SK-N-SH treated with all-trans-retinoic acid at 6 μM for 48 hours (cell line): ENCODE results near the gene DCLK1.

Source experiments
- ATAC-seq: fragments of 200-7000 bp; cut with Tn5 transposase; 3 replicates; pipeline ENCODE4 v1.9.1; 2020; ENCODE audit warnings: mild to moderate bottlenecking, moderate library complexity
- BACH2 ChIP-seq: fragments of 250-450 bp; sonication (Bioruptor Pico); IDR thresholded peaks from 2 replicates; pipeline ENCODE4 v1.9.0; 2021; ENCODE audit warnings: mild to moderate bottlenecking, borderline replicate concordance
- CSDC2 ChIP-seq: fragments of 250-450 bp; sonication (Bioruptor Pico); IDR thresholded peaks from 2 replicates; pipeline ENCODE4 v1.5.0; 2020; ENCODE audit warnings: mild to moderate bottlenecking, moderate library complexity
- PPARA ChIP-seq: fragments of 250-450 bp; sonication (Bioruptor Pico); IDR thresholded peaks from 2 replicates; pipeline ENCODE4 v1.5.0; 2020; ENCODE audit warnings: mild to moderate bottlenecking, borderline replicate concordance
- SNAI2 ChIP-seq: fragments of 250-450 bp; sonication (Bioruptor Pico); IDR thresholded peaks from 2 replicates; pipeline ENCODE4 v1.5.0; 2020; ENCODE audit warnings: mild to moderate bottlenecking, moderate library complexity
- TCF4 ChIP-seq: fragments of 250-450 bp; sonication (Bioruptor Pico); IDR thresholded peaks from 2 replicates; pipeline ENCODE4 v1.8.0; 2021; ENCODE audit warnings: mild to moderate bottlenecking, moderate library complexity, borderline replicate concordance
- TOX ChIP-seq: fragments of 250-450 bp; sonication (Bioruptor Pico); IDR thresholded peaks from 2 replicates; pipeline ENCODE4 v1.8.0; 2021; ENCODE audit warnings: mild to moderate bottlenecking, moderate library complexity, borderline replicate concordance
- ZC3H10 ChIP-seq: fragments of 250-450 bp; sonication (Bioruptor Pico); IDR thresholded peaks from 2 replicates; pipeline ENCODE4 v1.5.1; 2021; ENCODE audit warnings: mild to moderate bottlenecking, moderate library complexity
- ZFP3 ChIP-seq: fragments of 250-450 bp; sonication (Bioruptor Pico); IDR thresholded peaks from 2 replicates; pipeline ENCODE4 v1.5.0; 2020; ENCODE audit warnings: mild to moderate bottlenecking, moderate library complexity
- ZFP30 ChIP-seq: fragments of 450-650 bp; formaldehyde crosslinking; IDR thresholded peaks from 2 replicates; pipeline ENCODE4 v1.5.0; 2022; ENCODE audit warnings: mild to moderate bottlenecking, moderate library complexity
- ZNF565 ChIP-seq: fragments of 450-650 bp; formaldehyde crosslinking; conservative IDR thresholded peaks from 2 replicates; pipeline ENCODE4 v1.5.0; 2020; ENCODE audit warnings: low read depth, mild to moderate bottlenecking, moderate library complexity
- ZNF70 ChIP-seq: fragments of 450-650 bp; formaldehyde crosslinking; IDR thresholded peaks from 2 replicates; pipeline ENCODE4 v1.5.0; 2020; ENCODE audit warnings: mild to moderate bottlenecking, moderate library complexity
- TF ChIP-seq, protein P1 (sequence below): fragments of 250-450 bp; sonication (Bioruptor Pico); IDR thresholded peaks from 2 replicates; pipeline ENCODE4 v1.5.1; 2021; ENCODE audit warnings: mild to moderate bottlenecking, moderate library complexity
- TF ChIP-seq, protein P2 (sequence below): fragments of 250-450 bp; sonication (Bioruptor Pico); IDR thresholded peaks from 2 replicates; pipeline ENCODE4 v1.5.1; 2020; ENCODE audit warnings: low read depth, mild to moderate bottlenecking, moderate library complexity
- TF ChIP-seq, protein P3 (sequence below): fragments of 250-450 bp; sonication (Bioruptor Pico); IDR thresholded peaks from 2 replicates; pipeline ENCODE4 v1.5.0; 2020; ENCODE audit warnings: mild to moderate bottlenecking, moderate library complexity
- TF ChIP-seq, protein P4 (sequence below): fragments of 250-450 bp; sonication (Bioruptor Pico); IDR thresholded peaks from 2 replicates; pipeline ENCODE4 v1.8.0; 2020; ENCODE audit warnings: mild to moderate bottlenecking, moderate library complexity, borderline replicate concordance

DCLK1 gene

DNA sequence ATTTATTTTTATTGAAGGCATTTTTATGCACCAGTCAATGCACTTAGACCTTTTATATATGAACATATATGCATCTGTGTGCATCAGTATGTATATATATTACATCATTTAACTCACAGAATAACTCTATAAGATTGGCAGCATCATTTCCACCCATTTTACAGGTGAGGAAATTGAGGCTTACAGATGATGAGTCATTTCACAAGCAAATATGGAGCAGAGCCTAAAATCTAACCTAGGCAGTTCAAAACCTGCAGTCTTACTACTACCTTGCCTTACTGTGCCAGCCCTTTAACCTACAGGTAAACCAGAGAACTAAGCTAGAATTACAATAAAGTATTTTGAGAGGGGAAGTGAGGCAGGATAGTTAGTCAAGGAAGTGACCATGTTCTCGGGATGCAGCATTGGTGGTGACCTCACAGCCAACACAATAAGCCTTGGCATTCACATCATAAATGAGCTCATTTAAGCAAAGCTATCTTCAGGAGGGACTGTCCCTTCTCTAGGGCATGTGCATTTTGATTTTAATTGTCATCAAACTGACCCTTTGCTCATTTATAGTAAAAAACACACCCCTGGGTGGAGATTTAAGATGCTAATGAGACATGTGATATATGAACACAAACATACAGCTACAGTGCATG is 274.3 kb downstream of the DCLK1 start:
- ATAC-seq, result no peak
- TF ChIP-seq SNAI2 (CRISPR knock-in tag), result no peak
- TF ChIP-seq, protein P1, sequence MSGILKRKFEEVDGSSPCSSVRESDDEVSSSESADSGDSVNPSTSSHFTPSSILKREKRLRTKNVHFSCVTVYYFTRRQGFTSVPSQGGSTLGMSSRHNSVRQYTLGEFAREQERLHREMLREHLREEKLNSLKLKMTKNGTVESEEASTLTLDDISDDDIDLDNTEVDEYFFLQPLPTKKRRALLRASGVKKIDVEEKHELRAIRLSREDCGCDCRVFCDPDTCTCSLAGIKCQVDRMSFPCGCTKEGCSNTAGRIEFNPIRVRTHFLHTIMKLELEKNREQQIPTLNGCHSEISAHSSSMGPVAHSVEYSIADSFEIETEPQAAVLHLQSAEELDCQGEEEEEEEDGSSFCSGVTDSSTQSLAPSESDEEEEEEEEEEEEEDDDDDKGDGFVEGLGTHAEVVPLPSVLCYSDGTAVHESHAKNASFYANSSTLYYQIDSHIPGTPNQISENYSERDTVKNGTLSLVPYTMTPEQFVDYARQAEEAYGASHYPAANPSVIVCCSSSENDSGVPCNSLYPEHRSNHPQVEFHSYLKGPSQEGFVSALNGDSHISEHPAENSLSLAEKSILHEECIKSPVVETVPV (CRISPR knock-in tag), result no peak
- TF ChIP-seq, protein P2, sequence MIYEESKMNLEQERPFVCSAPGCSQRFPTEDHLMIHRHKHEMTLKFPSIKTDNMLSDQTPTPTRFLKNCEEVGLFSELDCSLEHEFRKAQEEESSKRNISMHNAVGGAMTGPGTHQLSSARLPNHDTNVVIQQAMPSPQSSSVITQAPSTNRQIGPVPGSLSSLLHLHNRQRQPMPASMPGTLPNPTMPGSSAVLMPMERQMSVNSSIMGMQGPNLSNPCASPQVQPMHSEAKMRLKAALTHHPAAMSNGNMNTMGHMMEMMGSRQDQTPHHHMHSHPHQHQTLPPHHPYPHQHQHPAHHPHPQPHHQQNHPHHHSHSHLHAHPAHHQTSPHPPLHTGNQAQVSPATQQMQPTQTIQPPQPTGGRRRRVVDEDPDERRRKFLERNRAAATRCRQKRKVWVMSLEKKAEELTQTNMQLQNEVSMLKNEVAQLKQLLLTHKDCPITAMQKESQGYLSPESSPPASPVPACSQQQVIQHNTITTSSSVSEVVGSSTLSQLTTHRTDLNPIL (CRISPR knock-in tag), result no peak
- TF ChIP-seq ZNF70 (CRISPR knock-in tag), result no peak
- TF ChIP-seq ZC3H10 (CRISPR knock-in tag), result no peak
- TF ChIP-seq, protein P3, sequence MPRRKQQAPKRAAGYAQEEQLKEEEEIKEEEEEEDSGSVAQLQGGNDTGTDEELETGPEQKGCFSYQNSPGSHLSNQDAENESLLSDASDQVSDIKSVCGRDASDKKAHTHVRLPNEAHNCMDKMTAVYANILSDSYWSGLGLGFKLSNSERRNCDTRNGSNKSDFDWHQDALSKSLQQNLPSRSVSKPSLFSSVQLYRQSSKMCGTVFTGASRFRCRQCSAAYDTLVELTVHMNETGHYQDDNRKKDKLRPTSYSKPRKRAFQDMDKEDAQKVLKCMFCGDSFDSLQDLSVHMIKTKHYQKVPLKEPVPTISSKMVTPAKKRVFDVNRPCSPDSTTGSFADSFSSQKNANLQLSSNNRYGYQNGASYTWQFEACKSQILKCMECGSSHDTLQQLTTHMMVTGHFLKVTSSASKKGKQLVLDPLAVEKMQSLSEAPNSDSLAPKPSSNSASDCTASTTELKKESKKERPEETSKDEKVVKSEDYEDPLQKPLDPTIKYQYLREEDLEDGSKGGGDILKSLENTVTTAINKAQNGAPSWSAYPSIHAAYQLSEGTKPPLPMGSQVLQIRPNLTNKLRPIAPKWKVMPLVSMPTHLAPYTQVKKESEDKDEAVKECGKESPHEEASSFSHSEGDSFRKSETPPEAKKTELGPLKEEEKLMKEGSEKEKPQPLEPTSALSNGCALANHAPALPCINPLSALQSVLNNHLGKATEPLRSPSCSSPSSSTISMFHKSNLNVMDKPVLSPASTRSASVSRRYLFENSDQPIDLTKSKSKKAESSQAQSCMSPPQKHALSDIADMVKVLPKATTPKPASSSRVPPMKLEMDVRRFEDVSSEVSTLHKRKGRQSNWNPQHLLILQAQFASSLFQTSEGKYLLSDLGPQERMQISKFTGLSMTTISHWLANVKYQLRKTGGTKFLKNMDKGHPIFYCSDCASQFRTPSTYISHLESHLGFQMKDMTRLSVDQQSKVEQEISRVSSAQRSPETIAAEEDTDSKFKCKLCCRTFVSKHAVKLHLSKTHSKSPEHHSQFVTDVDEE (CRISPR knock-in tag), result no peak
- no peak for TF ChIP-seq CSDC2 (CRISPR knock-in tag)
- TF ChIP-seq PPARA (CRISPR knock-in tag), result no peak

DNA sequence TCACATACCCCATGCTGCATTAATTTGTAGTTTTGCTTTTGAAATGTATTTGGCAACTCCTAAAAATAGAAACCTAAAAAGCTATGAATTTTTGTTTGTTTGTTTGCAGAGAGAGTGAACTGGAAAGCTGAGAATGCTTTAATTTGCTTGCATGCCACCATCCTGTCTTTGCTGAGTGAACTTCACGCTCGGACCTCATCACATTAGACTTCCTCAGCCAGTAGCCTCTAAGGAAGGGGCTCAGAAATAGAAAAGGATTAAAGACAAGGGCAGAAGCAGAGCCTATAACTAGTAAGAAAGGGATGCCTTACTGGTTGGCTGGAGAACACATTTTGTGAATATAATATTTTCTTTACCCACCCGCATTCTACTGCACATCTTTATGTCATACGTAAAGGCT is 275.1 kb downstream of the DCLK1 start:
- no peak for ATAC-seq
- no peak for TF ChIP-seq ZC3H10 (CRISPR knock-in tag)
- no peak for TF ChIP-seq ZFP3 (CRISPR knock-in tag)
- TF ChIP-seq TOX (CRISPR knock-in tag), result no peak
- no peak for TF ChIP-seq TCF4 (CRISPR knock-in tag)
- TF ChIP-seq, protein P1 (CRISPR knock-in tag), result no peak
- no peak for TF ChIP-seq ZFP30 (CRISPR knock-in tag)

DNA sequence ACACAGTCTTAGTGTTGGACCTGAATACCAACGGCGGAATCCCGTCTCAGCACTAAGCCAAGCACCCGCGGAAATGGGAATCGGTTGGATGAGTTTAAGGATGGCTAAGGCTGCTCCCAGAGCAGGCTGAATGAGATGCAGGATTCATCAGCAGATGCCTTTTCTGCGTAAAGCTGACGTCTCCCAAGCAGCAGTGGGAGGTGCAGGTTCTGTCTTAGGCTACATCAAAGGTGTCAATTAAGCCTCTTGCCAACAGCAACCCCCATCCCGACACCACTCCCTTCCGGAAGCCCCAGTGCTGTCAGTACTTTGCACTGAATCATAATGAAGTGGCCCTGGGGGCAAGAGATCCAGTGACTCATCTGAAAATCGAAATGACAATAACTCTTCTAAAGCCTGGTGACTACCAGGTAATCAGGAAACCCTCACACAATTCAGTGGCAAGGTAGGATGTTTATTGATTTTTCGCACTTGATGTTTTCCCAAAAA is 275.6 kb downstream of the DCLK1 start:
- ATAC-seq, result no peak; the same call in 2 of the 3 replicates
- TF ChIP-seq ZNF70 (CRISPR knock-in tag), result no peak
- no peak for TF ChIP-seq TCF4 (CRISPR knock-in tag)
- TF ChIP-seq, protein P3 (CRISPR knock-in tag), result no peak
- TF ChIP-seq ZFP30 (CRISPR knock-in tag), result no peak
- TF ChIP-seq, protein P4, sequence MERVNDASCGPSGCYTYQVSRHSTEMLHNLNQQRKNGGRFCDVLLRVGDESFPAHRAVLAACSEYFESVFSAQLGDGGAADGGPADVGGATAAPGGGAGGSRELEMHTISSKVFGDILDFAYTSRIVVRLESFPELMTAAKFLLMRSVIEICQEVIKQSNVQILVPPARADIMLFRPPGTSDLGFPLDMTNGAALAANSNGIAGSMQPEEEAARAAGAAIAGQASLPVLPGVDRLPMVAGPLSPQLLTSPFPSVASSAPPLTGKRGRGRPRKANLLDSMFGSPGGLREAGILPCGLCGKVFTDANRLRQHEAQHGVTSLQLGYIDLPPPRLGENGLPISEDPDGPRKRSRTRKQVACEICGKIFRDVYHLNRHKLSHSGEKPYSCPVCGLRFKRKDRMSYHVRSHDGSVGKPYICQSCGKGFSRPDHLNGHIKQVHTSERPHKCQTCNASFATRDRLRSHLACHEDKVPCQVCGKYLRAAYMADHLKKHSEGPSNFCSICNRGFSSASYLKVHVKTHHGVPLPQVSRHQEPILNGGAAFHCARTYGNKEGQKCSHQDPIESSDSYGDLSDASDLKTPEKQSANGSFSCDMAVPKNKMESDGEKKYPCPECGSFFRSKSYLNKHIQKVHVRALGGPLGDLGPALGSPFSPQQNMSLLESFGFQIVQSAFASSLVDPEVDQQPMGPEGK (CRISPR knock-in tag), result no peak
- no peak for TF ChIP-seq ZNF565 (CRISPR knock-in tag)
- no peak for TF ChIP-seq BACH2 (CRISPR knock-in tag)
- TF ChIP-seq ZC3H10 (CRISPR knock-in tag), result no peak
- TF ChIP-seq, protein P1 (CRISPR knock-in tag), result no peak
- no peak for TF ChIP-seq TOX (CRISPR knock-in tag)
- TF ChIP-seq, protein P2 (CRISPR knock-in tag), result no peak
- TF ChIP-seq, all 23 proteins: peak for 0
